ENCODE data around the gene CIAO3.

The CIAO3 gene

DNA sequence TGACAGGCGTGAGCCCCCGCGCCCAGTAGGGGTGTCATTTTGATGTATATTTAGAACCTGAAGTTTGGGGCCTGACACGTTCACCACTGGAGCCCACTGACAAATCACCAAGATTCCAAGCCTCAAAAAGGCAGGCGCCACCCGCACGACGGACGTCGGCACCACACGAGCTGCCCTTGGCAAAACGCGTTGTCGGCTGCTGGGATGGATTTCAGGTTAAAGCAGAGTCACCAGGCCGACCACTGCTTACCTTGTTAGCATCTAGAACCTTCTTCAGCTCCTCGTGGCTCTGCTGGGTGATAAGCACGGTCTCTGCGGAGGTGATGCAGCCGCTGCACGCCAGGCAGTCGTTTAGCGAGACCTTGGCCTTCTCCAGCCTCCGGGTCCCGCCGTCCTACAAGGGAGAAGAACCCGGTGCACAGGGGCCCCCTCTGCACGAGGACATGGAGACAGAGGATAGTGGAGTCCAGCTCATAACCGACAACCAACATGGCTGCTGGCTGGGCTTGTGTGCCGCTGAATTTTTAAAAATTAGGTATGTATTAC lies 3.8 kb downstream of the CIAO3 start:
- no peak for DNase-seq (ENCODE audit: low spot score)
- in situ Hi-C loops (cut with MboI; ENCODE audit: low sequenced_read_pairs, unreplicated experiment), result no loop called here
- TF ChIP-seq CTCF (IDR thresholded peaks at IDR 0.05; ENCODE audit: borderline replicate concordance, control extremely low read depth, extremely low read depth, insufficient read depth, missing control alignments), result no peak

- DNase-seq (ENCODE audit: low spot score), result peak; percentile 75
- in situ Hi-C loops (cut with MboI; ENCODE audit: low sequenced_read_pairs, unreplicated experiment), result no loop called here
- TF ChIP-seq CTCF (IDR thresholded peaks at IDR 0.05; ENCODE audit: borderline replicate concordance, control extremely low read depth, extremely low read depth, insufficient read depth, missing control alignments), result no peak
These were observed 4.8 kb downstream of the CIAO3 start for GRCh38 chr16:735982-736453.

DNA sequence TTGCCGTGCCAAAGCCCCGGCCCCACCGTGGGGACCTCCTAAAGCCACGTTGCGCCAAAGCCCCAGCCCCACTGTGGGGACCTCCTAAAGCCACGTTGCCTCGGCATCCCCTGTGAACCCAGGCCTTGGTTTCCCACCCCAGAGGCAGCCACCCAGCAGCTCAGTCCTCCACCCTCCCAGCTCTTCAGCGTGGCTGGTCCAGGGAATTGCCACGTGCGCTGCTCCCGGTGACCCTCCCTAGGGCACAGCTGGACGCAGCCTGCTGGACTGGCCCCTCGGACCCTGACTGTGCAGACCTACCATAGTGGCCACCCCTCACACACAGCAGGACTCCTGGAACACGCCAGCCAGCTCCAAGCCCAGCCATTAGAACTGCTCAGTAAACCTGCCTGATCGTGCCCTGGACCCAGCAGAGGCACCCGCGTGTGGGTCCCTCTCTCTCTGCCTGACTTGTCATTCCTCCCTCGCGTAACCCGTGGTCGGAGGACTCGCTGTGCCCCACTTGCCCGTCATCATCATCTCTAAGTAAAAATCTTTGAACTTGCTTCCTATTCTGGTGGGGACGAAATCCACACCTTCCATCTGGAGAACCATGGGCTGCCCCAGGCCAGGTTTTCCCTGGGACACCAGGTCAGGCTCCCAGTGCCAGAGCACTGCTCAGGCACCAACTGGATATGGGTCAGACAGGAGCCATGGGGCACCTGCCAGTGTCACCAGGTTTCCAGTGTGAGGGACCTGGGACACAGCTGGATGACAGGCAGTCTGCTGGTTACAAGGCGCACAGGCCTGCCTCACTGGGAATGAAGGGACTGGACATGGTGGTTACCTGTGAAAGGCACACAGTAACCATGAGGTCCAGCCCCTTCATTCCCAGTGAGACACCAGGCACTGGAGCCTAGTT lies 5.6 kb downstream of the CIAO3 start:
- in situ Hi-C loops (cut with MboI; ENCODE audit: low sequenced_read_pairs, unreplicated experiment), result no loop called here
- no peak for TF ChIP-seq CTCF (IDR thresholded peaks at IDR 0.05; ENCODE audit: borderline replicate concordance, control extremely low read depth, extremely low read depth, insufficient read depth, missing control alignments)
- no peak for DNase-seq (ENCODE audit: low spot score)

GRCh38 chr16:734208-734980 lies 6.4 kb downstream of the CIAO3 start:
- in situ Hi-C loops (cut with MboI; ENCODE audit: low sequenced_read_pairs, unreplicated experiment), result no loop called here
- no peak for DNase-seq (ENCODE audit: low spot score)

DNA sequence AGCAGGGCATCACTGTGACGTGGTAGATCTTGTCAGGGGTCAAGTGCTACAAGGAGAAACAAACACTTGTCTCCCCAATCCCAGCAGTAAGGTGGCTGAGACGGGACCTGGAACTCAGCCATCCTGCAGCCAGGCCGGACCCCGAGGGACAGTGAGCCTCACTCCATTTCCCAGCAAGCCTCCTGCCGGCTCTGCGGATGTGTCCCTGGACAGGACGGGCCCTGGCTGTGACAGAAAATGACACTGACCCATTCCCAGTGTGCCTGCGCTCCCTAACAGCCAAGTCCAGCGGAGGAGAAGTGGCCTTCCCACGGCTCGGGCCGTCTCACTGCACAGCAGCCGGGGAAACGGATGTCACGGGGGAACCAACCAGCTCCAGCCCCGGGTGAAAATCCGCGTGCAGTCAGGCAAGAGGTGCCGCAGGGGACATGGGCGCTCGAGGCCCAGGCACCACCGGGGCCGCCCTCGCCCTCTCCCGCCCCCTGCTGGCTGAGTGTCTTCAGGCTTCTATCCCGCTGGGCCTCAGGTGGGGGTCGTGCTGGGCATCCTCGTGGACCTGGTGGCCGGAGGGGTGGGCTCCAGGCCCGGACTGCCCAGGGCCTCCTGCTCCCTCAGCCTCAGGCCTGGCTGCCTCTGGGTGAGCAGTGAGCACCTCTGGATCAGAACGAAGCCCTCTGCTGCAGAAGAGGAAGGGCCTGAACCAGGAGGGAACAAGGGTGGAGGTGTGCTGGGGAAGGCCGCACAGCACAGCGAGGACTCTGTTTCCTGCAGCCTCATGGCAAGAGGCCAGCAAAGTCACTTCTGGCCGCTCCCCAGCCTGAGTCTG lies 7.2 kb downstream of the CIAO3 start:
- peak; percentile 12 for TF ChIP-seq CTCF (IDR thresholded peaks at IDR 0.05; ENCODE audit: borderline replicate concordance, control extremely low read depth, extremely low read depth, insufficient read depth, missing control alignments)
- no peak for DNase-seq (ENCODE audit: low spot score)
- in situ Hi-C loops (cut with MboI; ENCODE audit: low sequenced_read_pairs, unreplicated experiment), result no loop called here

More at GRCh38 chr16:734208-734980, 6.4 kb downstream of the CIAO3 start:
- no peak for TF ChIP-seq CTCF (IDR thresholded peaks at IDR 0.05; ENCODE audit: borderline replicate concordance, control extremely low read depth, extremely low read depth, insufficient read depth, missing control alignments)

- DNase-seq (ENCODE audit: low spot score), result no peak
- no peak for TF ChIP-seq CTCF (IDR thresholded peaks at IDR 0.05; ENCODE audit: borderline replicate concordance, control extremely low read depth, extremely low read depth, insufficient read depth, missing control alignments)
- in situ Hi-C loops (cut with MboI; ENCODE audit: low sequenced_read_pairs, unreplicated experiment), result no loop called here
These were observed 7.9 kb downstream of the CIAO3 start for GRCh38 chr16:732936-733335.
